Dedifferentiated amniotic fluid mesenchymal stem cell (primary cell): ENCODE measurements around the gene INPP5B.

ENCODE experiments used
- DNase-seq: peaks from one replicate; pipeline ENCODE4 v3.0.0-alpha.2; 2016; ENCODE audit errors: extremely low spot score

Gene INPP5B

DNA sequence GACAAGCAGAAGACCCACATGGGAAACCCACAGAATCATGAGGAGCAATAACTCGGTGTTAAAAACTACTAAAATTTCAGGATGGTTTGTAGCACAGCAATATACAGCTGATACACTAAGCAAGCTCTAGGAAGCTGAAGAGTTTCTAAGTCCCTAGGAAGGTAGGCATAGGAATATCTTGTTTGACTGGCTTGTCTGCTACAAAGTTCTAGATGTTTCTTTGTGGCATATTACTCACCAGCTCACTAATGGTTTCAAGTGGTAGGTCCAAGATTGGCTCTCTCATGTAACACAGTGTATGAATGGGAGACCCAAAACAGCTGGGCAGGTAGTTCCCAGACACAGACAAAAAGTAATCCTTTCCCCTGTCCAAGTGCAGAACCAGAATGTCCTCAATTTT, 74.2 kb downstream of the INPP5B start:
- no peak for DNase-seq

DNA sequence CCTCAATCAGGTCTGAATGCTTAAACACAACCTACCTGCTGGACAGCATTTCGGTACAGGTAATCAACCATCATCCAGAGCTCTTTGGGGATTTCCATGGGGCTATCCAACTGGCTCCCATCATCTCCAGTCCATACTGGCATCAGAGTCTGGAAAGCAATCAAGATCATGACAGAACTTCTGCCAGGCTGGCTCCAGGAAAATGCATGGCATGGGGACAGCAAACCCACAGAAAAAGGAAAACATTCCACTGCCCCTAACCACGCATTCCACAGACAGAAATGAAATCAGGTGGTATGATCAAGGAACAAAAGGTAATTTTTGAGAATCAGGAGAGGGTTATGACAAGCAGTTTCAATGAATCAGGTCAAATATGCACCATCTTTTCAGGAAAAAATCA, 78.4 kb downstream of the INPP5B start:
- no peak for DNase-seq

- DNase-seq: no peak
Observed at GRCh38 chr1:37867784-37868183, 79.1 kb downstream of the INPP5B start.

DNA sequence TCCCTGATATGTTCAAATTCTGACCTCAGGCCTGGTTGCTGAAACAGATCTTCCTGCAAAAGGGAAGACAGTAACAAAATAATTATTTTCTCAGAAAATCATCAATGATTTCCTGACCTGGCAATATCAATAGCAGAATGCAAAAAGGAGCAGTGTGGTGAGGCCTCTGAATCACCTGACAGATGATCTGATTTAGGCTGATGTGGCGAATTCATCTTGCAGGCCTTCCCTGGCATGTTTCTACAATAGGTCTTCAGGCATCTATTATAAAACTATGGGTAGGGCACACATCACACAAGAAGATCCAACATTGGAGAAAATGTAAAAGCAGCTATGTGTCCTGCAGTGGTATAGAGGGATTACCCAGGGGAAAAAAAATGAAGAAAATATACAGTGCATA, 80.4 kb downstream of the INPP5B start:
- no peak for DNase-seq

DNA sequence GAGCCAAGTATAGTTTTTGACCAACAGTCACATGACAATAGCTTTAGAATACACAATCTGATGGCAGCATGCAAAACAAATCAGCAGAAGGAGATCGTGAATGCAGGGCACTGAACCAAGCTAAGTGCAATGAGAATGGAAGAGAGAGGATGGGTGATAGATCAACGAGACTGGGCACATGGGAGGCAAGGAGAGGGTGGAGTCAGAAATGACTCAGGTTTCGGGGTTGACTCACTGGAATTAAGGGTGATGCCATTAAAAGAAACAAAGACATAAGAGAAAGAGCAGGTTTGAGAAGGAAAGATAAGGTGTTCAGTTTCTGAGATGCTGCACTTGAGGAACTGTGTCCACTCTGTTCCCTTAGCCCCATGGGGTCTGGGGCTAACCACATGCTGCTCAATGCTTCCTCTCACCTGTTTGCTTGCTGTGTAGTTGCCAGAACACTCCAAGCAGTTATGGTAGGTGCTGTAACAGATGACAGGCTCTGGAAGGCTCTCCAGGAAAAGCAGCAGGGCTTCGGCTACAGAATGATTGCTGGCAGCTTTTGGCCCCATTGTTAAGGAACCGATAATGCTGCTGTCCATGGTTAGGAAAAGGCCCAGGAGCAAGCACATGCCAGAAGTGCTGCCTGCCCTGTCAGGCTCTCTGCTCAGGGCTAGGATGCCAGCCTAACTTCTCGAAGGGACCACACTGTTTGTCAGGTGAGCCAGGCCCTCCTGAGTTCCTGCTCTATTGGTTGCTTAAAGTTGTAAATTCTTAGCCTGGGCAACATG, 81.3 kb downstream of the INPP5B start:
- DNase-seq: no peak

DNA sequence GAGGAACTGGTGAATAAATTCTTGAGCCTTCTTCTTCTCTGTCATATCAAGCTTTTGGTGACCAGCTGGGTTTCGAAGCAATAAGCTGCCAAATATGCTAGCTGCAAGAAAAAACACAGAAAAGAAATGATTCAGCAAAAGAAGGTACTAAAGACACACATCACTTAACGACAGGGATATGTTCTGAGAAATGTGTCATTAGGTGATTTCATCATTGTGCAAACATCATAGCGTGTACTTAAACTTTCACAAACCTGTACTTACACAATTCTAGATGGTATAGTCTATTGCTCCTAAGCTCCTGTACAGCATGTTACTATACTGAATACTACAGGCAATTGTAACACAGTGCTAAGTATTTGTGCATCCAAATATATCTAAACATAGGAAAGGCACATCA, 84.5 kb downstream of the INPP5B start:
- DNase-seq: no peak

GRCh38 chr1:37861151-37861550, 85.7 kb downstream of the INPP5B start:
- no peak for DNase-seq

DNA sequence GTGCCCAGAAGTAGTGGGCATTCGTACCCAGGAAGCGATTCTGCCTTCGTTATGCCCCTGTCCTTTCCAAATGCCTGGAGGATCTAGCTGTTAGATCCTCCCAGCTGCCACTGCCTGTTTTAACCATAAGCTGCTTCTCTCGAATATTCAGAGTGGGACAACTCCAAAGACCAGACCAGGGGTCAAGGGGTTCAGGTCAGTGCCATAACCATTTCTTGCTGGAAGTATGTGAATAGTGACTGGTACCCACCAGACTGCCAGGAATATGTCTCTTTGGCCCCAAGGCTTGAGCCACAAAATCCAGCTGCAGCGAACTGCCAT, 86.5 kb downstream of the INPP5B start:
- no peak for DNase-seq

DNA sequence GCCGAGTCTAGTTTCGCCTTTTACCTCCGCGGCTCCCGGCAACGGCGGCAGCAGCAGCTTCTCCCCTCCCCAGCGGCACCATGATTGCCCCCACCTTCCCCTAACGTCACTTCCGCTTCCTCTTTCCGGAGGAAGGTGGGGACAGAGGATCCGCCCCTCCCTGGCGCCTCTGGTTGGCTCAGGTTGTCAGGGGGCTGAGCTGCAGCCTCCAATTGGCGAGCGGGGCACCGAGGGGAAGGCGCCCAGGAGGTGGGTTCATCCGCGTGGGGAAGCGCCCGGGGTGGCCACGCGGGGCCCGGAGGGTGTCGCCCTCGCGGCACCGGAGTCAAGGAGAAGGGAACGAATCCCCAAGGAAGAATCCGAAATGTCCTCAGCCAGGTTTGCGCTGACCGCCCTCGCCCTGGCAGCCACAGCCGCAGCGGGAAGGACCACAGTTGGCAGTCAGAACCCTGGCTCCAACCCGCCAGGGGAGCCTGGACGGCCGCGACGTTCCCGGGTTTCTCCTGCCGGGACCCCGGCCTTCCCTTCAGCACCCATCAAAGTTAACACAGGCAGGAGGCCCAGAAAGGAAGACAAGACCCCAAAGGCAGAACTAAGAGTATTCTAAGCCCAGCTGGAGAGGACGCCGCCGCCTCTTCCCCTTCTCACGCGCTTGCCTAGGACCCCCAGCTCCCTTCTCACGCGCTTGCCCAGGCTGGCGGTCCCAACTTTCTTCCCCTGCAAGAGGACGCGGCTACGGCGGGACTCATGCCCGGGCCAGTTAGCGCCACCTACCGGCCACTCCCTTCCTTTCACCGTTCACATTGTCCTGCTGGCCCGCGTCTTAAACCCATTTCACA, 87.1 kb downstream of the INPP5B start, which contains the start of gene MTF1:
TSS of gene MTF1 (minus strand) at position 86 of the 839 bp plus-strand sequence. CDS start 1,934 bp downstream, outside the sequence.
- peak; percentile 97 for DNase-seq

DNA sequence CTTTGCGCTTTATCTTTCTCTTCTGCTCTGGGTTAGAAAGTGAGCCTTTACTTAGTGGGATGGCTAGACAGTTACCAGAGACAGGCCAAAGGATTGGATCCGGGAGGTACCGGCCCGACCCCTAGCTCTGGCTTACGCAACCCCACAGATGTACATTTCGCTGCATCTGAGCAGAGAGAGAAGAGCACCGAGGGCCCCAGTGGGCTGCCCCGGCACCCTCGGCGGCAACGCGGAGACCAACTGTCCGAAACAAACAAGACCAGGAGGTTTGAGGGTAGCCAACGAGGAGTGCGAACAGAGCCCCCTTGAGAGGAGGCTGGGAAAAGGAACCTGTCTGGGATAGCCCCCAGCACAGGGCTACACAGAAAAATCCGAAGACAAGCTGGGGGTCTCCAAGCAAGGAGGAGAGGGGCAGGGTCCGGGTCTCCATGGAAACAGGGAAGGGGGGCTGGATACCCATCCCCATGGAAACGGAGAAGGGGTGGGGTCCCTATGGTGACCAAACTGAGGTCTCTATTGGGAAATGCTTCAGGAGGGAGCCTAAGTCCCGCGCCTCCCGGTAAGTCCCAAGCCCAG, 87.8 kb downstream of the INPP5B start:
- peak; percentile 20 for DNase-seq

GRCh38 chr1:37854406-37854805, 92.4 kb downstream of the INPP5B start:
- DNase-seq: no peak

- no peak for DNase-seq
Observed at GRCh38 chr1:37853157-37853556, 93.7 kb downstream of the INPP5B start.

DNA sequence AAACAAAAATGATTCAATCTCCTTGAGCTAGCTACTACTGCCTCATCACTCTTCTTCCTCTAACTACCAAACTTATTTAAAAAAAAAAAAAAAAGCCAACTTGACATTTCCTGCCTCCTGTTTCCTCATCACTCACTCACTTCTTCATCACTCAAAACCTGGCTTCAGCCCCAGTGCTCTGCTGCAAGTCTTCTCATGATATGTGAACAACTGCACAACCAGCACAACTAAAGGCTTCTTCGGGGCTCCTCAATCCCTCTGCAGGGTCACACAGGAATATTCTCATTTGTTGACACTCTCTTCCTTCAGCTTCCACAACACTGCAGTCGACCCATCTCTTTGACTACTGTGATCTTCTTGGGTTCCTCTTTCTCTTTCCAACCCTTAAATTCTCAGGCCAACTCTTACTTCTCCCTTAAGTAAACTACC, 95.1 kb downstream of the INPP5B start:
- DNase-seq: no peak

DNA sequence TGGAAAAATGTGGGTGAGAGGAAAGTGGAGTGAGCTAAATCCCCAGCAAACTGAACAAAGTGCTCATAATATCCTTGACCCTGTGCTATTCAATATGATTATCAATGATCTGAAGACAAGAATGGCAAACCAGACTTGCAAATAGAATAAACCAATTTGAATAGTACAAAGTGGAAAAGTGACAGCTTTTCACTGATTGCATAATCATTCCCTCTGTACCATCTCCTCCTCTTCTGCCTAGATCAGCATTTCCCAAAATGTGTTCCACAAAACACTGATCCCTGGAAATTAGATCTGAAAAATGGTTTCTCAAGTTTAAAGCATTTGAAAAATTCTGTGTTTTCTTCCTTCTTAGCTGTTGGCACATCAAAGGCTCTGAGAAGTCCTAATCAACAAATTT, 95.6 kb downstream of the INPP5B start:
- no peak for DNase-seq

- DNase-seq: no peak
Observed at GRCh38 chr1:37850352-37850955, 96.4 kb downstream of the INPP5B start.

GRCh38 chr1:37849480-37849879, 97.4 kb downstream of the INPP5B start:
- no peak for DNase-seq

- DNase-seq: no peak
Observed at GRCh38 chr1:37846647-37847339, 100.1 kb downstream of the INPP5B start.

DNA sequence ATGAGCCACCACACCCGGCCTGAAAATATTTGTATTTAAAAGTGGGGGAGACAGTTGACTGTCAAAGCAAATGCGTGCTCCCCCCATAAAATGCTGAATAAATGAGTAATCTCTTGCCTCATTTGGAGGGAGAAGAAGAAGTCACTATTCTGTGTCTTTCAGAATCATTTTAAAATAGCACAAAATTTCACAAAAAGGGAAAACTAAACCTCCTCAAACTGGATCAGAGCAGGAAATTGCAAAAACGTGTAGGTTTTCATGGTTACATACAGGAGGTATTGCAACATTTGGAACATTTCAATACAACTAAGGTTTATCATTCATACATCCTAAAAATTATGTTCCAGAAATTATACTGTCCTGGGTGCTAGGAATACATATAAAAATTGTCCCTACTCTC, 101.1 kb downstream of the INPP5B start:
- DNase-seq: no peak

GRCh38 chr1:37845049-37845646, 101.7 kb downstream of the INPP5B start:
- no peak for DNase-seq

DNA sequence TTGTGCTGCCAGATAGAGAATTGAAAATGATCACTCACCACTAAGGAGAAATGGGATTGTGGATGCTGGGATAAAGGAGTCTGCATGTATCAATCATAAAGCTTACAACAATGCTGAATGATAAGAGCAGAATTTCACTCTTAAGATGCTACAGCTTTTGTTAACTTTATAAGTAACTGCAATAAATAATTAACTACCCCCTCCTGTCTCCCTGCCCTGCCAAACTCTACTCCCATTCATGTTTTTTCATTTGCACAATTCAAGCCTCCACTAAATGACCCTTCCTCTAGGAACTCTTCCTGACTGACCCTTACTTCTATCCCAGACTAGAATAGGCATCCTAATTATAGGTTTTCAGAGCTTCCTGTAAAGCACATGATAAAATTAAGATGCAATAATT, 102.3 kb downstream of the INPP5B start:
- DNase-seq: no peak

- DNase-seq: no peak
Observed at GRCh38 chr1:37841652-37842051, 105.2 kb downstream of the INPP5B start.
